VCaP (cell line): Measurements from ENCODE around the gene CAMSAP1.
"Not testable (repeated sequence)": the region's sequence is repeated elsewhere in the genome, so short reads cannot be mapped to it uniquely, and the experiment has no call there.

Experiments used
- H3K27ac ChIP-seq: fragments of 450-650 bp; 2 replicates; pipeline ENCODE4 v1.5.1; 2017
- CTCF ChIP-seq: fragments of 450-650 bp; conservative IDR thresholded peaks from 2 replicates; pipeline ENCODE4 v1.5.1; 2017; ENCODE audit warnings: mild to moderate bottlenecking, moderate library complexity

CAMSAP1 gene

GRCh38 chr9:135944444-135945252 is 37.3 kb upstream of the CAMSAP1 start:
- no peak for TF ChIP-seq CTCF
- no peak overlapping the region for H3K27ac ChIP-seq

GRCh38 chr9:135943604-135944003 is 36.3 kb upstream of the CAMSAP1 start:
- H3K27ac ChIP-seq: not testable (repeated sequence)

- no peak overlapping the region for H3K27ac ChIP-seq
- TF ChIP-seq CTCF: no peak
Observed at GRCh38 chr9:135941288-135941995, 34.1 kb upstream of the CAMSAP1 start.

- no peak for TF ChIP-seq CTCF
- no peak overlapping the region for H3K27ac ChIP-seq
Observed at GRCh38 chr9:135939351-135940265, 32.3 kb upstream of the CAMSAP1 start.

- TF ChIP-seq CTCF: no peak
- no peak overlapping the region for H3K27ac ChIP-seq
Observed at GRCh38 chr9:135937521-135938489, 30.5 kb upstream of the CAMSAP1 start.

GRCh38 chr9:135933114-135933513 is 25.8 kb upstream of the CAMSAP1 start:
- no peak for TF ChIP-seq CTCF
- no peak overlapping the region for H3K27ac ChIP-seq

GRCh38 chr9:135932656-135933055 is 25.3 kb upstream of the CAMSAP1 start:
- no peak overlapping the region for H3K27ac ChIP-seq
- TF ChIP-seq CTCF: no peak
